ENCODE measurements around the gene SLC2A14. TPM values are rescaled to one million over a fixed set of nuclear protein-coding genes. Genes with fewer than 3 reads are reported as not detected.
"Not testable (repeated sequence)": the region's sequence is repeated elsewhere in the genome, so short reads cannot be mapped to it uniquely, and the experiment has no call there.

The SLC2A14 gene
- total RNA-seq, 1 experiment from 2014 or later: not detected

DNA sequence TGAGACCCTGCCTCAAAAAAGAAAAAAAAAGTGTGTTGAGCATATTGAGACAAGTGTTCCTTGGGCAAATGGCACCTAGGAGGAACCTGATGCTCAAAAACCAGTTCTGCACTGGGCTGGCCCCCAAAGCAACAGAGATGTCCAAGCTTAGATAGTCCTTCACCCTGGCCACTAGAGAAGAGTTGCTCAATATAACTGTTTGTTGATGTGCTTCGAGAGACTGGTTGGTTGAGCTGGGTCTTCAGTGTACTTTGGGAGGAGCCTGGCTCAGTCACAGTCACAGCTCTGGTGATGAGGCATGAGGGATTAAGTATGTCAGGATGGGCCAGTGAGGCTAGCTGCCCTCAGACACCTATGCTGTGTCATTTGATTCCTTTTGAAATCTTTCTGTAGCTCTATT, 38.0 kb downstream of the SLC2A14 start:
- no peak for DNase-seq (ENCODE audit: low spot score)

DNA sequence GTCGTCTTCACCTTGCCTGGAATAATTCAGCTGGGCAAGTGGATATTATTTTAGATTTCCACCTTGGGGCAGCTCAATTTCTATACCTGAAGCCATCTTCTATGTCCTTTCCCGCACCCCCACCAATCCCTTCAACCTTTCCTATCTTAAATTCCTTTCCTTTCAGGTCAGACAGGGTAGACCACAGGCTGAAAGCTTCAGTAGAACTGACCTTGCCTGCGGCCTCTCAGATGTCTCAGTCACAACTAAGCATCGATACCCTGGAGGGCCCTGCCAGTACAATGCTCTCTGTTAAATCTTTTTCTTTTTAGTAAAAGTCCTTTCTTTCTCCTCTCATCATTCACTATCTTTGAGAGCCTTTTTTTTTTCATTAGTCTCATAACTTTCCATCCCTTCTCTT, 38.9 kb downstream of the SLC2A14 start:
- no peak for DNase-seq (ENCODE audit: low spot score)

DNA sequence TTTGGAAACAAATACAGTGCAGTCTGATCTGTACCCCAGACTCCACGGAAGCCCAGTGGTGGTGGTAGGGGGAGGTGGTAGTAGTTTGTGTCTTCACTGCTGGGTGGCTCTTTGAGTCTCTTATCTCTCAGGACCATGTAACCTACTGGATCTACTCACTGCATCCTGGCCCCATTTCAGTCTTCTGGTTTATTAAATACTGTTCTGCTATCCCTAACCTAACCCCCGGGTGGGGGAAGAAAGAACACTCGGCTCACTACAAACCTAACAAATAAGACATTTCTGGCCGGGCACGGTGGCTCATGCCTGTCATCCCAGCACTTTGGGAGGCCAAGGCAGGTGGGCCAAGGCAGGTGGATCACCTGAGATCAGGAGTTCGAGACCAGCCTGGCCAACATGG, 39.5 kb downstream of the SLC2A14 start:
- DNase-seq (ENCODE audit: low spot score): not testable (repeated sequence)

DNA sequence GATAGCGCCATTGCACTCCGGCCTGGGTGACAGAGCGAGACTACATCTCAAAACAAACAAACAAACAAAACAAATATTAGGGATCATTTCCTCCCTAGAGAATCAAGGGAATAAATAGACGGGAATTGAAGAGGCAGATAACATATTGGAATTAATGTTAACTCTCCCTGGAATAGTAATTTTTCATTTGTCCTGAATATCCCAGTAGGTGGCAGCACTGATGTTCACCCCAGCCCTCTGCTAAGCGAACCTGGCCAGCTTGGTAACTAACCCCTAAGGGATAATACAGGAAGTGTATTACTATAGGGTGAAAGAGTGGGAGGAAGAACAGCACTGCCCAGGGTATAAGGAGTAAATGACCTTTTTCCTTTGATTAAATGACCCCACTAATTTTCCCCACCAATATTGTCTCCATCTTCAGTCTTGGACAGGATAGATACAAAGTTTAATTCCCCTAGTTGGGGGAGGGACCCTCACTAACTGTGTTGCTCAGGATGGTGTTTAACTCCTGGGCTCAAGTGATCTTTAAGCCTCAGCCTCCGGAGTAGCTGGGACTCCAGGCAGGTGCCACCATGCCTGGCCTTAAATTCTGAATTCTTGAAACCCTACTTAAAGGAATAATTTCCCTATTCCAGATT, 40.5 kb downstream of the SLC2A14 start:
- peak; percentile 49 for DNase-seq (ENCODE audit: low spot score)

DNA sequence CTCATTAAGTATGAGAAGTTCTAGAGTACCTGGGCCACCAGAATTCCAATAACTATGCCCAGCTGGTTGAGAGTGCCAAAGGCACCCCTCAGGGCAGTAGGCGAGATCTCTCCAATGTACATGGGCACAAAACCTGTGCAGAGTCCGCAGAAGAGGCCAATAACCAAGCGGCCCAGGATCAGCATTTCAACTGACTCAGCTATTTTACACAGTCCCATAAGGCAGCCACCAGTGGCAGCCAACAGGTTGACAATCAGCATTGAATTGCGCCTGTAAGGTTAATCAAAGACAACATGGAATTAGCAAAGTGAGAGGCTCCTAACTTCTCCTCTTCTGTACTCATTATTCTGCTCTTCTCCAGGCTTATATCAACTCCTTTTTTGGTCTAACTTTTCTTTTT, 43.0 kb downstream of the SLC2A14 start:
- DNase-seq (ENCODE audit: low spot score): not testable (repeated sequence)

GRCh38 chr12:7825754-7826153, 47.0 kb downstream of the SLC2A14 start:
- not testable (repeated sequence) for DNase-seq (ENCODE audit: low spot score)

DNA sequence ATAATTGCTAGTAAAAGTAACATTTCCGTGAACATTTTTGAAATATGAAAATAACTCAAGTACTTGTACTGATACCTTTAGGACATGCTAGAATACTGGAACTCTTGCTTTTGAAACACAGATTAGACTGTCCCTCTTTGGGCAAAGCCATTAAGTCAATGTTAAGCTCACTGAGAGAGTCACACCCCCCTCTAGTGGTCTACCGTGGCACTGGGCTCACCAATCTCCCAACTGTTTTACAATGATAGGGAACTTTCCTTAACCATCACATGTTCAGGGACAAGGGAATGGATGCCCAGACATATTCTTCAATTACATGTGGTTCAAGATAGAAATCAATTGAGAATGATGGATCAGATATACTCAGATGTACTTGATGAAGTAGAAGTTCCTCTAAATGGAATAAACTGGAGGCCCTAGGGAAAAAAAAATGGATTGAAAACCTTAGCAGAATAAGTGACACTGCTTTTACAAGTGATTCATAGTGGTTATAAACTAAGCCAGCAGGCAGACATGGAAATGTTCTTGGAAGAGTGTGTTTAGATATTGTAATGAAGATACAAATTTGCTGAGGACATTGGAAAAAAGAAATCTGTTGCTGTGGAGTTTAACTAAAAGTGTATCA, 65.7 kb downstream of the SLC2A14 start:
- peak; percentile 85 for DNase-seq (ENCODE audit: low spot score)

DNA sequence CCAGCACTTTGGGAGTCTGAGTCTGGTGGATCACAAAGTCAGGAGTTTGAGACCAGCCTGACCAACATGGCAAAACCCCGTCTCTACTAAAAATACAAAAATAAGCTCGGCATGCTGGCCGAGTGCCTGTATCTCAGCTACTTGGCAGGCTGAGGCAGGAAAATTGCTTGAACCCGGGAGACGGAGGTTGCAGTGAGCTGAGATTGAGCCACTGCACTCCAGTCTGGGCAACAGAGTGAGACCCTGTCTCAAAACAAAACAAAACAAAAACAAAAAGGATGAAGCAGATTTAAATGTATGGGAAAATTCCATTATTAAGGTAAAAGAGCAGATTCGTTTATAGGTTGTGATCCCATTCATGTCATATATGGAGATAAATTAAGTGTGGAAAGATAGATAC, 66.4 kb downstream of the SLC2A14 start:
- DNase-seq (ENCODE audit: low spot score): not testable (repeated sequence)

GRCh38 chr12:7801460-7801859, 71.3 kb downstream of the SLC2A14 start:
- DNase-seq (ENCODE audit: low spot score): no peak

- not testable (repeated sequence) for DNase-seq (ENCODE audit: low spot score)
Observed at GRCh38 chr12:7798750-7799308, 73.9 kb downstream of the SLC2A14 start.

GRCh38 chr12:7797698-7798398, 74.9 kb downstream of the SLC2A14 start:
- no peak for DNase-seq (ENCODE audit: low spot score)

DNA sequence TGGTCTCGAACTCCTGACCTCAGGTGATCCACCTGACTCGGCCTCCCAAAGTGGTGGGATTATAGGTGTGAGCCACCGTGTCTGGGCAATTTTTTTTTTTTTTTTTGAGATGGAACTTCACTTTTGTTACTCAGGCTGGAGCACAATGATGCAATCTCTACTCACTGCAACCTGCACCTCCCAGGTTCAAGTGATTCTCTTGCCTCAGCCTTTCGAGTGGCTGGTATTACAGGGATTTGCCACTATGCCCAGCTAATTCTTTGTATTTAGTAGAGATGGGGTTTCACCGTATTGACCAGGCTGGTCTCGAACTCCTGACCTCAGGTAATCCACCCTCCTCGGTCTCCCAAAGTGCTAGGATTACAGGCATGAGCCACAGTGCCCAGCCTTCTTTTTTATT, 75.4 kb downstream of the SLC2A14 start:
- DNase-seq (ENCODE audit: low spot score): not testable (repeated sequence)

GRCh38 chr12:7793211-7793610, 79.5 kb downstream of the SLC2A14 start:
- no peak for DNase-seq (ENCODE audit: low spot score)

- DNase-seq (ENCODE audit: low spot score): not testable (repeated sequence)
Observed at GRCh38 chr12:7788884-7789528, 83.7 kb downstream of the SLC2A14 start, which contains the start of gene NANOG. TSS of gene NANOG (plus strand) at chr12:7789402. CDS start at chr12:7789615, 213 bp downstream.

DNA sequence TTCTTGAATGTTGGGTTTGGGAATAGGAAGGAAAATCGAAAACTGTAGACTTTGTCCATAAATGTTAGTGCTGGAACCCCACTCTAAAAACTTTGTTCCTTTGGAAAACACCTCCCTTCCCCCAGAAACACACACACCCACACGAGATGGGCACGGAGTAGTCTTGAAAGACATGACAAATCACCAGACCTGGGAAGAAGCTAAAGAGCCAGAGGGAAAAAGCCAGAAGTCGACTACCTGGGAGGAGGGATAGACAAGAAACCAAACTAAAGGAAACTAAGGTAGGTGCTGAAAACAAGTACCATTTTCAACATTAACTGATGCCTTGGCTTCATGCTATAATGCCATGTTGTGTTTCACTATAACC, 84.4 kb downstream of the SLC2A14 start:
- no peak for DNase-seq (ENCODE audit: low spot score)

GRCh38 chr12:7787574-7788293, 85.0 kb downstream of the SLC2A14 start:
- no peak for DNase-seq (ENCODE audit: low spot score)

DNA sequence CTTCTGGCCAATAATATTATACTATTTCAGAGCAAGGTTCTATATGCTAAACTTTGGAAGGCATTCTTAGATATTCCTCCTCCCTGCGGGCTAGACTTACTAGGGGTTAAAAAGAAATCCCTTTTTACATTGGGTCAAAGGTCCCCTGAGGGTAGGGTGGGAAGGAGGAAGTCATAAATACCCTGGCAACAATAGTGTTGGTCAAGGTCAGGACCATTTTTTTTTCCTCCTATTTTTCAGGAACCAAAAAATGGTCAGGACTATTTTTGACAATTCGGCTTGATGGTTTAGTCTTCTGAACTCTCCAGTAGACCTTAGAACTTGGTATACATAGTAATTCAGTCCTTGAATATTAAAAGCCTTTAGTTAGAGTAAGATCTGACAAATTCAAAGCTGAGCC, 88.0 kb downstream of the SLC2A14 start:
- DNase-seq (ENCODE audit: low spot score): no peak

GRCh38 chr12:7783433-7783832, 89.3 kb downstream of the SLC2A14 start:
- not testable (repeated sequence) for DNase-seq (ENCODE audit: low spot score)

- DNase-seq (ENCODE audit: low spot score): no peak
Observed at GRCh38 chr12:7782055-7782454, 90.7 kb downstream of the SLC2A14 start.

- DNase-seq (ENCODE audit: low spot score): no peak
Observed at GRCh38 chr12:7781274-7781673, 91.4 kb downstream of the SLC2A14 start.

DNA sequence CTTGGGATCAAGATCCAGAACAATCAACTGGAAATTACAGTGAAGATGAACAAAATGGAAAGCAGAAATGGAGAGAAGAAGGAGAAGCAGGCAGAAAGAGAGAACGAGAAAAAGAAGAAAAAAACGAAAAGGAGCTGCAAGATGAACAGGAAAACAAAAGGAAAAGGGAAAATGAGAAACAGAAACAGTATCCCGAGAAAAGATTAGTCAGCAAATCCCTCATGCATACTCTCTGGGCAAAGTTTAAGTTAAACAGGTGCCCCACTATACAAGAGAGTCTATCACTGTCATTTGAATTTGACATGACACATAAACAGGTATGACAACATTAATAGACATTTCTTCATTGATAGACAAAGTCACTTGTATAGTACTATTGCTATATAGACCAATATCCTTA, 102.7 kb downstream of the SLC2A14 start:
- no peak for DNase-seq (ENCODE audit: low spot score)
